ENCODE results near the gene ZNF217. TPM values are rescaled to one million over a fixed set of nuclear protein-coding genes. Genes with fewer than 3 reads are reported as not detected.

The ZNF217 gene
- total and polyA plus RNA-seq, 2 donors (not counting 3 experiments of a cell fraction or from before 2014, with no cell fraction given) = 5.8 to 31.7 TPM

DNA sequence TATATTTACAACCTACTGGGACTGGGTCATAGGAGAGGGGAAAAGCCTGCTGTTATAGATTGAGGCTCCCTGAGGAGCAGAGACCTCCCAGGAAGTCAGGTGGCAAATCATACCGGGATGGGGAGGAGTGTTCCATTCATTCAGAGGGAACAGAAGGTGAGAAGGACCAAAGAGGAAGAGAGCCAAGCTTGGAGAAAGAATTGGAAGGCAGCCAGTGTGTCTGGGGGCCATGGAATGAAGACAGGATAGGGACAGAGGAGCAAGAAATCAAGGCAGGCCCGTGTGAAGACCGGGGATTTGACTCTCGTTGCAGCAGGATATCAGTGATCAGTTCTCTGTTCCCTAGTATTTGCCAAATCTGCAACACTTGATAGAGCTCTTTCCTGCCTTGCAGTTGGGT is 5.7 kb upstream of the ZNF217 start:
- no peak overlapping the region for H3K4me2 ChIP-seq (ENCODE audit: insufficient read depth, low read length)
- H4K20me1 ChIP-seq (replicated peaks; ENCODE audit: control insufficient read depth, extremely low read depth, insufficient read depth, low read length) = no peaks in the 10 kb centered on the region
- no peak overlapping the region for H3K27ac ChIP-seq (ENCODE audit: insufficient read depth, low read depth, low read length)
- BruUV-seq (replicated peaks) = no TSS peak
- H3K4me3 ChIP-seq (replicated peaks in 1 of 3; ENCODE audit: insufficient read depth in 1 of 3, low read depth in 1 of 3, low read length in 3 of 3) = no peak overlapping the region
- POLR2A ChIA-PET = no interaction called here
- H3K9ac ChIP-seq (replicated peaks; ENCODE audit: extremely low read depth, insufficient read depth, low read length) = no peak overlapping the region
- CTCF ChIA-PET = interaction anchor here (0.9 kb wide), 1 partner anchor 136 kb away, joined by 3 read pairs; no protein-coding TSS in a partner anchor
- no peak for FAIRE-seq
- no peaks in the 10 kb centered on the region for H3K9me3 ChIP-seq (replicated peaks; ENCODE audit: control insufficient read depth, insufficient read depth, low read length)
- no peaks in the 10 kb centered on the region for H3K79me2 ChIP-seq (ENCODE audit: control insufficient read depth, insufficient read depth, low read length)
- TF ChIP-seq MYC (IDR thresholded peaks at IDR 0.05; ENCODE audit: low read depth, low read length) (no peak), POLR2AphosphoS5 (IDR thresholded peaks at IDR 0.05; ENCODE audit: insufficient read depth, low read depth, low read length) (no peak)
- H3K4me1 ChIP-seq (ENCODE audit: control insufficient read depth, extremely low read depth, insufficient read depth, low read length) = peaks cover 23% of the 10 kb centered on the region
- H3K27me3 ChIP-seq (ENCODE audit: control insufficient read depth in 2 of 2, insufficient read depth in 2 of 2, low read length in 2 of 2) = no peaks in the 10 kb centered on the region
- intact Hi-C loops (cut with micrococcal nuclease) = no loop called here
- no peak for DNase-seq (ENCODE audit: low read depth, low spot score)
- dilution Hi-C loops (cut with MboI; ENCODE audit: extremely low pct_ligation_motif_present, low sequenced_read_pairs) = loop anchor here (25.0 kb wide), 1 partner anchor 338 kb away; no protein-coding TSS in a partner anchor
- H3K36me3 ChIP-seq (ENCODE audit: control insufficient read depth in 2 of 2, extremely low read depth in 1 of 2, insufficient read depth in 2 of 2, low read length in 2 of 2) = no peaks in the 10 kb centered on the region
- no peak overlapping the region for H2AFZ ChIP-seq (ENCODE audit: low read depth, low read length)
- H3K9me1 ChIP-seq (replicated peaks; ENCODE audit: control insufficient read depth, extremely low read depth, insufficient read depth, low read length) = no peaks in the 10 kb centered on the region

DNA sequence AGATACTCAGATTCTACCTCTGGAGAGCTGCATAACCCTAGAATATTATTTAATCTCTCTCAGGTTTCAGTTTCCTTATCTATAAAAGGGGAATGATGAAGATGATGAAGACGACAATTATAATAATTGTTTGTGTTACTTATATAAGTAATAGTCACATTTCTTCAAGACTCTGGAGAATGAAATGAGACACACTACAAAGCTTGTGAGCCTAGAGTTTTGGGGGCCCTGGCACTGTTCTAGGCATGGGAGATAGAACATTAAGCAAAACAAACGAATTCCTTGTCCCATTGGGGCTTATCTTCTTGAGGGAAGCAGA is 5.4 kb upstream of the ZNF217 start:
- no peaks in the 10 kb centered on the region for H4K20me1 ChIP-seq (replicated peaks; ENCODE audit: control insufficient read depth, extremely low read depth, insufficient read depth, low read length)
- H2AFZ ChIP-seq (ENCODE audit: low read depth, low read length) = no peak overlapping the region
- H3K4me1 ChIP-seq (ENCODE audit: control insufficient read depth, extremely low read depth, insufficient read depth, low read length) = peaks cover 23% of the 10 kb centered on the region
- BruUV-seq (replicated peaks) = no TSS peak
- ChIA-PET POLR2A (no interaction called here), CTCF (no interaction called here)
- H3K27ac ChIP-seq (ENCODE audit: insufficient read depth, low read depth, low read length) = no peak overlapping the region
- no peaks in the 10 kb centered on the region for H3K27me3 ChIP-seq (ENCODE audit: control insufficient read depth in 2 of 2, insufficient read depth in 2 of 2, low read length in 2 of 2)
- dilution Hi-C loops (cut with MboI; ENCODE audit: extremely low pct_ligation_motif_present, low sequenced_read_pairs) (loop anchor here (25.0 kb wide), 1 partner anchor 338 kb away; no protein-coding TSS in a partner anchor), intact Hi-C loops (cut with micrococcal nuclease) (no loop called here)
- no peak for FAIRE-seq
- H3K36me3 ChIP-seq (ENCODE audit: control insufficient read depth in 2 of 2, extremely low read depth in 1 of 2, insufficient read depth in 2 of 2, low read length in 2 of 2) = no peaks in the 10 kb centered on the region
- TF ChIP-seq EZH2 (IDR thresholded peaks at IDR 0.05; ENCODE audit: borderline replicate concordance, low read depth, low read length, severe bottlenecking) (no peak), POLR2A (IDR thresholded peaks at IDR 0.05; ENCODE audit: low read depth, low read length) (no peak), JUN (IDR thresholded peaks at IDR 0.05; ENCODE audit: borderline replicate concordance, insufficient read depth, insufficient read length, low read depth) (no peak), FOS (IDR thresholded peaks at IDR 0.05; ENCODE audit: borderline replicate concordance, insufficient read depth, low read length) (no peak), MYC (IDR thresholded peaks at IDR 0.05; ENCODE audit: low read depth, low read length) (no peak), GATA2 (IDR thresholded peaks at IDR 0.05; ENCODE audit: insufficient read depth, insufficient read length, low read depth, low read length) (no peak), POLR2AphosphoS5 (IDR thresholded peaks at IDR 0.05; ENCODE audit: insufficient read depth, low read depth, low read length) (no peak)
- TF ChIP-seq, protein P1, sequence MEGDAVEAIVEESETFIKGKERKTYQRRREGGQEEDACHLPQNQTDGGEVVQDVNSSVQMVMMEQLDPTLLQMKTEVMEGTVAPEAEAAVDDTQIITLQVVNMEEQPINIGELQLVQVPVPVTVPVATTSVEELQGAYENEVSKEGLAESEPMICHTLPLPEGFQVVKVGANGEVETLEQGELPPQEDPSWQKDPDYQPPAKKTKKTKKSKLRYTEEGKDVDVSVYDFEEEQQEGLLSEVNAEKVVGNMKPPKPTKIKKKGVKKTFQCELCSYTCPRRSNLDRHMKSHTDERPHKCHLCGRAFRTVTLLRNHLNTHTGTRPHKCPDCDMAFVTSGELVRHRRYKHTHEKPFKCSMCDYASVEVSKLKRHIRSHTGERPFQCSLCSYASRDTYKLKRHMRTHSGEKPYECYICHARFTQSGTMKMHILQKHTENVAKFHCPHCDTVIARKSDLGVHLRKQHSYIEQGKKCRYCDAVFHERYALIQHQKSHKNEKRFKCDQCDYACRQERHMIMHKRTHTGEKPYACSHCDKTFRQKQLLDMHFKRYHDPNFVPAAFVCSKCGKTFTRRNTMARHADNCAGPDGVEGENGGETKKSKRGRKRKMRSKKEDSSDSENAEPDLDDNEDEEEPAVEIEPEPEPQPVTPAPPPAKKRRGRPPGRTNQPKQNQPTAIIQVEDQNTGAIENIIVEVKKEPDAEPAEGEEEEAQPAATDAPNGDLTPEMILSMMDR (IDR thresholded peaks at IDR 0.05; ENCODE audit: extremely low read depth in 1 of 2, insufficient read depth in 1 of 2, low read depth in 1 of 2, low read length in 2 of 2) = no peak
- TF ChIP-seq, protein P2, sequence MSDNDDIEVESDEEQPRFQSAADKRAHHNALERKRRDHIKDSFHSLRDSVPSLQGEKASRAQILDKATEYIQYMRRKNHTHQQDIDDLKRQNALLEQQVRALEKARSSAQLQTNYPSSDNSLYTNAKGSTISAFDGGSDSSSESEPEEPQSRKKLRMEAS (IDR thresholded peaks at IDR 0.05; ENCODE audit: insufficient read depth, insufficient read length) = no peak
- H3K9me3 ChIP-seq (replicated peaks; ENCODE audit: control insufficient read depth, insufficient read depth, low read length) = no peaks in the 10 kb centered on the region
- no peak overlapping the region for H3K4me3 ChIP-seq (replicated peaks in 1 of 3; ENCODE audit: insufficient read depth in 1 of 3, low read depth in 1 of 3, low read length in 3 of 3)
- H3K79me2 ChIP-seq (ENCODE audit: control insufficient read depth, insufficient read depth, low read length) = no peaks in the 10 kb centered on the region
- DNase-seq (ENCODE audit: low read depth, low spot score) = no peak
- H3K9ac ChIP-seq (replicated peaks; ENCODE audit: extremely low read depth, insufficient read depth, low read length) = no peak overlapping the region
- H3K9me1 ChIP-seq (replicated peaks; ENCODE audit: control insufficient read depth, extremely low read depth, insufficient read depth, low read length) = no peaks in the 10 kb centered on the region
- H3K4me2 ChIP-seq (ENCODE audit: insufficient read depth, low read length) = no peak overlapping the region

Data from endothelial cell of umbilical vein (primary cell).